GM23248 (cell line): Measurements from ENCODE around the gene MICU1.

Experiments
- EZH2 ChIP-seq: fragments of 200-600 bp; sonication (generic); IDR thresholded peaks from 2 replicates; pipeline ENCODE4 v1.6.1; 2018; ENCODE audit warnings: antibody characterized with exemption, mild to moderate bottlenecking; ENCODE audit not compliant: insufficient read depth, poor library complexity, severe bottlenecking
- EZH2phosphoT487 ChIP-seq: fragments of 200-600 bp; sonication (generic); IDR thresholded peaks from 2 replicates; pipeline ENCODE4 v1.6.1; 2018; ENCODE audit warnings: antibody characterized with exemption, moderate library complexity, mild to moderate bottlenecking, low read depth; ENCODE audit not compliant: insufficient read depth

DNA sequence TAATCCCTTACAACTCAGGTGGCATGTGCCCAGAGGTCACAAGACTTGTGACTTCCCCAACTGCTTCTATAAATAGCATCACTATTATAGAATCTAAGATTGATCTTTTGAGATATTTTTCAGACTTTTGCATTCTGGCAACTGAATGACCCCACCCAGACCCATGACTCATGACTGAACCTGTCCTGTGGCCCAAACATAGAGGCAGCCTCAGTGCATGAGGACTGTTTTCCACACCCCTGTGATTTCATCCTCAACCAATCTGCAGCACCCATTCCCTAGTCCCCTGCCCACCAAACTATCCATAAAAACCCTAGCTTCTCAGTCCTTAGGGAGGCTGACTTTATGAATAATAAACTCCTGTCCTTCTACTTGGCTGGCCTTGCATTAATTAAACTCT, 84.5 kb downstream of the MICU1 start:
- no peak for TF ChIP-seq EZH2phosphoT487
- TF ChIP-seq EZH2, result no peak
